Stimulated activated CD8-positive, alpha-beta memory T cell treated with anti-CD3 and anti-CD28 coated beads, Interleukin-12 subunit alpha, Interleukin-12 subunit beta, amount 100 ng/mL, for 24 hours (primary cell): Measurements from ENCODE around the gene TERT.

Source experiments
- DNase-seq: peaks from one replicate; pipeline ENCODE4 v3.0.0-alpha.2; 2020; ENCODE audit errors: extremely low read depth

TERT gene

GRCh38 chr5:1318659-1319251 lies 23.9 kb upstream of the TERT start:
- DNase-seq, result no peak

GRCh38 chr5:1317921-1318565 lies 23.2 kb upstream of the TERT start:
- no peak for DNase-seq

DNA sequence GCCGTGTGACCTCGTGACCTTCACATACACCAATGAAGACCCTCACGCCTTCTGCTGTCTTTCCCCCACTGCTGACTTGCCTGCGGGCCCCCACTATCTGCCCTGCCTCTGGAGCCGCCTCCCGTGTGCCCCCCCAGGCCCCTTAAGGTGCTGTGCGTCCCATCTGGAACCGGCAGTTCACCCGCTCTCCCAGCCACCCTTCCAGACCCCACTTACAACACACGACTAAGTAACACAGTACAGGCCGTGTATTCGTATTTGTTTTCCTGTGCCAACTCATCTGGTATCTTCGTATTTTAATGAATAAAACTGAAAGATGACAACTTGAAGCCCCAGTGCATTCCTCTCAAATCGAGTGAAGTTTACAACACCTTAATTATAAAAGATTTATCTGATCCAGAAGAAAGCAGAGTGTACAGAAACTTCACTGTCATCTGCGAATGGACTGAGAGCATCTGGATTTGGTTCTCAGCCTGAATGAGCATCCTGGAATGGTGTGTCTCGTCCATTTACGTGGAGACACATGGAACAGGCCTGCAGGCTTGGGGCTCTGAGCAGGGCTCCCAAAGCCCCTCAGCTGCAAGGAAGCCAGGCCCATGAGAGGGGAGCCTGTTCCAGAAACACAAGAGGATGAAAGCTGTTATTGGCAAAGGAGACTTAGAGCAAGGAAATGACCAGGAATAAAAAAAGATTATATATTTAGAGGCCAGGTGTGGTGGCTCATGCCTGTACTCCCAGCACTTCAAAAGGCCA lies 21.9 kb upstream of the TERT start:
- DNase-seq, result no peak

DNA sequence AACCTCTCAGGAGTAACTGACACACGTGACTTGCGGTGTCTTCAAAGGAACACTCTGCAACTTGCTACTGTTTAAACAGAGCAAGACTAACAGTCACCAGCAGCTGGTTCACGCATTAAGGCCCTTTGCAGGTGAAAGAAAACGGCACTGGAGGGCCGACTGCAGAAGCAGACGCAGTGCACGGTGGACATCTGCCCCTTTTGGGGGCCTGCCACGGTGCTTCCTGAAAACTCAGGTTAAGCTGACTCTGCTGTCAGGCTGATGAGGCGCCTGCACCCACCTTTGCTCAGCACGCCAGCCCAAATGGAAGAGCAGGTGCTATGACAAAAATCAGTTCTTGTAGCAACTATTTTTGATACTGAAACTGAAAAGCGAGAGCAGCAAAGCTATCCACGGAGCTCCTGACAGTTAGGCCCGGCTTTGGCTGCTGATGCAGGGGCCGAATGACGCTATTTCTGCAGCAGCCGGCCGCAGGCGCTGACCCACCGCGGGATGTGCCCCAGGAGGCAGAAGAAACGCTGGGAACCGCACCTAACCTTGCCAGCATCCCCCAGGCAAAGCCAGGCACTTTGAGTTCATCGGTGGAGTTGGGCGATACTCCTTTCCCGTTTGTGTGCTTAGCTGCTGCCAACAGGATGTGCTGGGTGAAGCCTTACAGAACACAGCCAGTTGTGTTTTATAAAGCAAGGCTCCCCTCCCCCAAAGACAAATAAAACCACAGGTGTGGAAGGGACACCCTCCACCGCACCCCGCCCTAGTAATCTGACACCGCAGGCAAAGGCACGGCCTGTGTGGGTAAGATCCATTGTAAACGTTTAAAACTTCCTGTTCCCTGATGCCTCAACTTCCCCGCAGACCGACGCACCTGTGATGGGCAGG lies 21.1 kb upstream of the TERT start:
- DNase-seq, result no peak

DNA sequence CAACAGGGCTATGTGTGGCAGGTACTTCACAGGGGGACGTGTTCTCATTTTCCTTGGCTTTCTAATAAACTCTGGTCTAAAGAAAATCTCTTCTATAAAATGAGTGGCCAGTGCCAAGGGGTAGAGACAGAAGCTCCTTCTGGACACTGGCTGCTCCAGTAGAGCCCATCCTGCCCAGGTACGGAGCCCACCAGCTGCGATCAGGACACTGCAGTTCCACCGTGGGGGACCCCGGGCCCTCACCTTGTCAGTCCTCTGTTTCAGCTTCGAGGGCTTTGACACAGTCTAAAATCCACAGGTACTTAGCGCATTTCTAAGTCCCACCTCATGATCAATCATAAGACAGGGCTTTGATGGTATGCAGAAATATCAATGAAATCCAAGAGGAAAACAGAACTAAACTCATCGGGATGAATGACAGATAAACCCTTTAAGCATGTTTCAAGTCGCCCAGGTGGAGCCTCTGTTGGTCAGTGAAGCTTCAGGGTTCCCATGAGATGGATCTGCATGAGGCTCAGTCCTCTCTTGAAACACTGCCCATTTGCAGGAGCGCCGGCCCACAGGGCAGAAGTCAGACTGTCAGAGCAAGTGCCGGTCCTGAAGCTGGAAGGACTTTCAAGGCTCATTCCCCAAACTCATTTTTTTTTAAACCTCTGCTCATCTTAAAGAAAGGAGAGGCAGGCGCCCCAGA lies 20.3 kb upstream of the TERT start:
- no peak for DNase-seq

DNA sequence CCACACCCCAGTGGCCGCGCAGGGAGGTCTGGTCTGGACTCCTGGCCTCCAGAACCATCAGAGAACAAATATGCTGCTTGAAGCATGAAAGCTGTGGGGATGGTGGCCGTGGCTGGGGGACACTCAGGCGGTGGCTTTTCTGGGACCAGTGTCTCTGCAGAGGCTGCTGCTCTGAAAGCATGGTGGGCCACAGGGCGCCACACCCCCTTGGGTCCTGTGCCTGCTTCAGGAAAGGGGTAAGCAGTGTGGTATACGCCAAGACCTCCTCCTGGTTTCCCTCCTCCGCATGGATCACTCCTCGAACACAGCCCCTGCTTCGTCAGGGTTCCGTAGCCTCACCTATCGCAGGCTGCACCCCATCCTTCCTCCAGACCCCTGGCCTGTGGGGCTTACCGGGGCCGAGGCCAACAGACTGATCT lies 19.7 kb upstream of the TERT start:
- DNase-seq, result no peak

GRCh38 chr5:1312993-1313833 lies 18.3 kb upstream of the TERT start:
- no peak for DNase-seq

DNA sequence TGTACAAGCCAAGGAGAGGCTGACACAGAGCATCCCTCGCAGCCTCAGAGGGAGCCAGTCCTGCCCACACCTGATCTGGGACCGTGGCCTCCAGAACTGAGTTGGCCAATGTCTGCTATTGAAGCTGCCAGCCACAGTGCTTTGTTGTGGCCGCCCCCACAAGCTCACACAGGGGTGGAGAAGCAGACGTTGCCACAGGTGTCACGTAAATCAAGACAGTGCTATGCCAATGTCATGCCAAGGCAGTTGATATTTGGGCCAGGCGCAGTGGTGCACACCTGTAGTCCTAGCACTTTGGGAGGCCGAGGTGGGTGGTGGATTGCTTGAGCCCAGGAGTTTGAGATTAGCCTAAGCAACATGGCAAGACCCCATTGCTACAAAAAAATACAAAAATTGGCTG lies 17.3 kb upstream of the TERT start:
- no peak for DNase-seq

GRCh38 chr5:1311439-1312055 lies 16.7 kb upstream of the TERT start:
- no peak for DNase-seq

DNA sequence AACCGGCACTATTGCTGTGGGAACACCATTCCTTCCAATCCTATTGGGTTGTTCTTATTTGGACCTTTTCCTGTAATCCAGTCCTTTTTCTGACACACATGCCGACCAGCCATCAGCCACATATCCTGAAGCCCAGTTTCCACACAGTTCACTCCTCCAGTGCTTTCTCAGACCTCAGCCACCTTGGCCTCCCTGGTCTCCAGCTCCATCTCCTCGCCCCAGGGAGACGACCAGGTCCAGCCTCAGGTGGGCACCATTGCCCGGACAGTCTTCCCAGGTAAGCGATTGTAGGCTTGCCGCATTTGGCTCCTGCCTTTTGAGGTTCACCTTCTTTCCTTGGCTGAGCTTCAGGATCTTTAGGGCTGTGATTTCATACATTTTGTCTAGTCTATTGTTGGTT lies 15.2 kb upstream of the TERT start:
- no peak for DNase-seq

GRCh38 chr5:1304033-1304432 lies 9.2 kb upstream of the TERT start:
- DNase-seq, result no peak

DNA sequence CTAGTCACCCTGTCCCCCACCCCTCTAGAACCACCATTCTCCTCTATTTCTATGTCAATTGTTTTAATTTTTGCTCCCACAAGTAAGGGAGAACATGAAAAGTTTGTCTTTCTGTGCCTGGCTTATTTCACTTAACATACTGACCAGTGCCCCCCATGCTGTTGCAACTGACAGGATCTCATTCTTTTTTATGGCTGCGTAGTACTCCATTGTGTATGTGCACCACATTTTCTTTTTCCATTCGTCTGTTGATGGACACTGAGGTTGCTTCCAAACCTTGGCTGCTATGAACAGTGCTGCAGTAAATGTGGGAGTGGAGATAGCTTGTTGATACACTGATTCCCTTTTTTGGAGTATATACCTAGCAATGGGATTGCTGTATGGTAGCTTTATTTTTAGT lies 7.4 kb upstream of the TERT start:
- DNase-seq, result no peak

GRCh38 chr5:1300581-1301083 lies 5.8 kb upstream of the TERT start:
- DNase-seq, result no peak

DNA sequence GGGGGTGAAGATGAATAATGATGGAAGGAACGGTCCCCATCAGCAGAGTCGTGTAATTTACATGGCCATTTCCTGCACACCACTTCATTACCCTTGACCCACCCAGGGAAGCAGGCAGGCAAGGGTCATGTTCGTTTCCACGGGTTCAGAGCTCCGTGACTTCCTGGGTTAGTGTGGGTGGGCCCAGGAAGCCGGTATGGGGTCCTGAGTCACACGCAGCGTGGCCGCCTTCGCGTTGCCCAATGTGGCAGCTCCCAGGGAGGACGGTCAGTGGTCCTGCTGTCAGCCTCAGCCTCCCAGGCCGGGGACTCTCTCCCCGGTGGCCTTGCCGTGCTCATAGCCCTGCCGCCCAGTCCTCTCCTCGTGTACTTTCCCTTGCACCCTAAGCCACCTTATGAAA lies 5.1 kb upstream of the TERT start:
- no peak for DNase-seq

GRCh38 chr5:1299511-1299850 lies 4.6 kb upstream of the TERT start:
- no peak for DNase-seq

- DNase-seq, result no peak
Measured at GRCh38 chr5:1298723-1299510, 4.0 kb upstream of the TERT start.

DNA sequence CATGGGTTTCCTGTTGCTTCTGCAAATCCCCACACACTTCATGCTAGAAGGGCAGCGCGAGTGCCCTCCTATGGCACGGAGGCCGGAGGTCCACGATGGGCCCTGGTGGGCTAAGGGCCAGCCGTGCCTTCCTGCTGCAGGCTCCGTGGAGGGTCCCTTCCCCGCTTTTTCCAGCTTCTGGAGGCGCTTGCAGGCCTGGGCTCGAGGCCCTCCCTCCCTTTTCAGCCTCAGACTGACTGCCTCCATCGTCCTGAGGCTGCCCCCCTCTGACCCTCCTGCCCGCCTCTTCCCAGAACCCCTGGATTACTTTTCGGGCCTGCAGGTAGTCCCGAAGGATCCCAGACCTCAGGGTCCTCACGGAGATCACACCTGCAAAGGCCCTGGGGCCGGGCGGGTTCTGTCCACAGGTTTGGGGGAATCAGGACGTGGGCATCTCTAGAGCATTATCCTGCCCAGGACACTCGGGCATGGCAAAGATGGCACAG lies 3.2 kb upstream of the TERT start:
- DNase-seq, result no peak

DNA sequence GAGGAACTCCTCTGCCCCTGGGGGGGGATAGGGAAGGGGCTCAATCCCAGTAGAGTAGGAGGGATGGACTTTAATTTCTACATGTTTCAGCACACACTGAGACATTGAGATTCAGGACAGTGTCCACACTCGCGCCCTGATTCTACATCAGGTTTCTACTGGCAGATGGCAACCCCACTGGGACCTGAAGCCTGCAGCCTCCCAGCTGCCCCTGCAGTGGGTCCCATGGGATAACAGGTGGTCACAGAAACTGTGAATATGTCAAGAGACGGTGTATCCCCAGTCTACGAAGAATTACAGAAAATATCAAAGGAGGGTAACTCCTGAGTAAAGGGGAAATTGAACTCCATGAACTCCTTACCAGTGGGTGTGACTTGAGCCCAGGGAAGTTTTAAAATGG lies 2.4 kb upstream of the TERT start:
- DNase-seq, result no peak

GRCh38 chr5:1295650-1296037 lies 776 bp upstream of the TERT start:
- no peak for DNase-seq
